Caco-2 (cell line): ENCODE results near the gene BARX2. TPM values are rescaled to one million over a fixed set of nuclear protein-coding genes. Genes with fewer than 3 reads are reported as not detected.

Experiments
- BruUV-seq: library from RNA; stranded (reverse); fragments of 400-500 nt; replicated peaks from 2 replicates; lab custom pipeline; 2021; lab: Mats Ljungman, UMichigan
- CTCF ChIA-PET: fragments of 300-600 bp; sonication (Branson Sonifier 250); formaldehyde crosslinking; loops from one replicate; lab custom pipeline; 2022; ENCODE audit warnings: antibody characterized with exemption; lab: Charles Lee
- POLR2A ChIA-PET: fragments of 300-600 bp; sonication (Branson Sonifier 250); formaldehyde crosslinking; loops from one replicate; lab custom pipeline; 2022; ENCODE audit warnings: antibody characterized with exemption; lab: Charles Lee
- DNase-seq, 2 experiments: peaks; one replicate each; pipeline versions ENCODE4 v3.0.0 to v3.0.0-alpha.2; 2020 to 2022
- H3K27me3 ChIP-seq: replicated peaks from 2 replicates; pipeline ENCODE4 v1.6.0; 2011; ENCODE audit warnings: low read length; ENCODE audit not compliant: control insufficient read depth, insufficient read depth
- H3K36me3 ChIP-seq: 2 replicates; pipeline ENCODE4 v1.5.1; 2011; ENCODE audit warnings: low read length; ENCODE audit not compliant: control insufficient read depth, insufficient read depth
- H3K4me1 ChIP-seq: fragments of 250-450 bp; sonication (Bioruptor Pico); 2 replicates; pipeline ENCODE4 v1.5.1; 2020; ENCODE audit warnings: mild to moderate bottlenecking
- H3K4me3 ChIP-seq: 2 replicates; pipeline ENCODE4 v1.5.1; 2011; ENCODE audit warnings: low read depth, mild to moderate bottlenecking, control low read depth, low read length
- H3K9me3 ChIP-seq: fragments of 250-450 bp; sonication (Bioruptor Pico); 2 replicates; pipeline ENCODE4 v1.5.1; 2020; ENCODE audit warnings: mild to moderate bottlenecking, moderate library complexity
- H3K27ac Mint-ChIP-seq: one replicate; pipeline ENCODE4 v1.8.0; 2022; ENCODE audit warnings: mixed read lengths; ENCODE audit not compliant: unreplicated experiment
- H3K27me3 Mint-ChIP-seq: one replicate; pipeline ENCODE4 v1.8.0; 2022; ENCODE audit warnings: mixed read lengths; ENCODE audit not compliant: insufficient read depth, unreplicated experiment
- H3K36me3 Mint-ChIP-seq: one replicate; pipeline ENCODE4 v1.8.0; 2022; ENCODE audit warnings: mild to moderate bottlenecking, mixed read lengths; ENCODE audit not compliant: insufficient read depth, unreplicated experiment
- H3K4me1 Mint-ChIP-seq: one replicate; pipeline ENCODE4 v1.8.0; 2022; ENCODE audit warnings: low read depth, mixed read lengths; ENCODE audit not compliant: unreplicated experiment
- H3K4me3 Mint-ChIP-seq: one replicate; pipeline ENCODE4 v1.8.0; 2022; ENCODE audit warnings: mild to moderate bottlenecking, moderate library complexity, mixed read lengths; ENCODE audit not compliant: unreplicated experiment
- H3K9me3 Mint-ChIP-seq: one replicate; pipeline ENCODE4 v1.8.0; 2022; ENCODE audit warnings: mixed read lengths; ENCODE audit not compliant: unreplicated experiment
- intact Hi-C: fragments of 100-400 bp; cut with micrococcal nuclease; formaldehyde crosslinking; loops from one replicate; pipeline ENCODE4 v1.10.0; 2022; ENCODE audit not compliant: unreplicated experiment
- total RNA-seq: library from RNA; stranded (reverse); gene quantifications from 2 replicates; pipeline ENCODE4 v1.2.3, GENCODE V29; 2022
- TF ChIP-seq, protein P1 (sequence below), 2 experiments: fragments of 200-600 bp in 1 of 2; IDR thresholded peaks; 1 replicate in 1 of 2; 2 replicates in 1 of 2; pipeline versions ENCODE4 v1.5.1 to v1.8.0; 2011 to 2022; ENCODE audit warnings: antibody characterized with exemption in 1 of 2, control low read depth in 1 of 2, inconsistent platforms in 1 of 2, low read depth in 1 of 2, low read length in 1 of 2, mild to moderate bottlenecking in 1 of 2, moderate library complexity in 1 of 2; ENCODE audit not compliant: insufficient read depth in 1 of 2, severe bottlenecking in 1 of 2, unreplicated experiment in 1 of 2

The BARX2 gene
- total RNA-seq, 1 experiment from 2014 or later = 0.82 TPM

GRCh38 chr11:129455756-129456655 lies 80.4 kb downstream of the BARX2 start:
- Mint-ChIP-seq H3K4me3 (no peak overlapping the region), H3K36me3 (peaks cover 5% of the 10 kb centered on the region), H3K27ac (peak overlapping the region; percentile 80), H3K4me1 (peaks cover 58% of the 10 kb centered on the region), H3K27me3 (no peaks in the 10 kb centered on the region), H3K9me3 (peaks cover 13% of the 10 kb centered on the region)
- TF ChIP-seq, protein P1, sequence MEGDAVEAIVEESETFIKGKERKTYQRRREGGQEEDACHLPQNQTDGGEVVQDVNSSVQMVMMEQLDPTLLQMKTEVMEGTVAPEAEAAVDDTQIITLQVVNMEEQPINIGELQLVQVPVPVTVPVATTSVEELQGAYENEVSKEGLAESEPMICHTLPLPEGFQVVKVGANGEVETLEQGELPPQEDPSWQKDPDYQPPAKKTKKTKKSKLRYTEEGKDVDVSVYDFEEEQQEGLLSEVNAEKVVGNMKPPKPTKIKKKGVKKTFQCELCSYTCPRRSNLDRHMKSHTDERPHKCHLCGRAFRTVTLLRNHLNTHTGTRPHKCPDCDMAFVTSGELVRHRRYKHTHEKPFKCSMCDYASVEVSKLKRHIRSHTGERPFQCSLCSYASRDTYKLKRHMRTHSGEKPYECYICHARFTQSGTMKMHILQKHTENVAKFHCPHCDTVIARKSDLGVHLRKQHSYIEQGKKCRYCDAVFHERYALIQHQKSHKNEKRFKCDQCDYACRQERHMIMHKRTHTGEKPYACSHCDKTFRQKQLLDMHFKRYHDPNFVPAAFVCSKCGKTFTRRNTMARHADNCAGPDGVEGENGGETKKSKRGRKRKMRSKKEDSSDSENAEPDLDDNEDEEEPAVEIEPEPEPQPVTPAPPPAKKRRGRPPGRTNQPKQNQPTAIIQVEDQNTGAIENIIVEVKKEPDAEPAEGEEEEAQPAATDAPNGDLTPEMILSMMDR (IDR thresholded peaks at IDR 0.05; ENCODE audit: insufficient read depth in 1 of 2, low read depth in 1 of 2, low read length in 1 of 2, severe bottlenecking in 1 of 2, unreplicated experiment in 1 of 2) = no peak
- peaks cover 58% of the 10 kb centered on the region for H3K4me1 ChIP-seq
- H3K27me3 ChIP-seq = no peaks in the 10 kb centered on the region
- no peaks in the 10 kb centered on the region for H3K9me3 ChIP-seq
- intact Hi-C loops = no loop called here
- ChIA-PET CTCF (no interaction called here), POLR2A (no interaction called here)
- BruUV-seq = no TSS peak
- no peak overlapping the region for H3K4me3 ChIP-seq
- H3K36me3 ChIP-seq = no peaks in the 10 kb centered on the region
- no peak for DNase-seq

DNA sequence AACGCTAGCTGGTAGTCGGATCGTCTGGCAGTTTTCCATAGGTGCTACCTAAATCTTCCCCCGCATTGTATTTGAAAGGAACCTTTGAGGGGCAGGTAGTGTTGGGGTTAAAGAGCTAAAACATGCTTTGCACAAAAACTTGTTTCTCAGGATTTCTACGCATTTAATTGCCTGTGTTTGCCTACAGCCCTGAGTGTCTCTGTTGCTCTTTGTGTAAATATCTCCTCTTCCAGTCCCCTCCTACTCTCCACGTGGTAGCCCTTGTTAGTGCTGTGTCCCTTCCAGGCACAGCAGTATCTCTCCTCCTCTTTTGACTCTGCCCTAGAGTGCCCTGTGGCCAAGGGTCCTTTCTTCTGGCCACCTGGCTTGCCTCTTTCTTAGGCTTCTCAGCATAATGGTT lies 81.7 kb downstream of the BARX2 start:
- ChIA-PET POLR2A (interaction anchor here (0.6 kb wide), 1 partner anchor 178 kb away, joined by 3 read pairs; no protein-coding TSS in a partner anchor), CTCF (interaction anchor here (1.0 kb wide), 1 partner anchor 93 kb away, joined by 3 read pairs; no protein-coding TSS in a partner anchor)
- no peaks in the 10 kb centered on the region for H3K36me3 ChIP-seq
- peak overlapping the region; percentile 30 for H3K4me3 Mint-ChIP-seq
- no peaks in the 10 kb centered on the region for H3K27me3 ChIP-seq
- TF ChIP-seq, protein P1 (IDR thresholded peaks at IDR 0.05; ENCODE audit: insufficient read depth in 1 of 2, low read depth in 1 of 2, low read length in 1 of 2, severe bottlenecking in 1 of 2, unreplicated experiment in 1 of 2) = no peak
- intact Hi-C loops = loop anchor here (1.0 kb wide), 2 partner anchors 30 to 34 kb away; no protein-coding TSS in a partner anchor
- DNase-seq = peak; percentile 78 to 85
- H3K36me3 Mint-ChIP-seq = peaks cover 5% of the 10 kb centered on the region
- no peak overlapping the region for H3K4me3 ChIP-seq
- no TSS peak for BruUV-seq
- 0 out of 2 replicates have a peak, but pooled peaks cover 1% of the 10 kb centered on the region for H3K9me3 ChIP-seq
- H3K9me3 Mint-ChIP-seq = peaks cover 13% of the 10 kb centered on the region
- H3K4me1 Mint-ChIP-seq = peaks cover 65% of the 10 kb centered on the region
- no peaks in the 10 kb centered on the region for H3K27me3 Mint-ChIP-seq
- peak overlapping the region; percentile 77 for H3K27ac Mint-ChIP-seq
- peaks cover 64% of the 10 kb centered on the region for H3K4me1 ChIP-seq

- Histone ChIP-seq H3K4me3 (no peak overlapping the region), H3K36me3 (no peaks in the 10 kb centered on the region), H3K27me3 (no peaks in the 10 kb centered on the region), H3K9me3 (0 out of 2 replicates have a peak, but pooled peaks cover 5% of the 10 kb centered on the region), H3K4me1 (peaks cover 64% of the 10 kb centered on the region)
- H3K4me1 Mint-ChIP-seq = peaks cover 65% of the 10 kb centered on the region
- ChIA-PET CTCF (no interaction called here), POLR2A (no interaction called here)
- no peak for DNase-seq
- BruUV-seq = no TSS peak
- peak overlapping the region; percentile 76 for H3K27ac Mint-ChIP-seq
- H3K36me3 Mint-ChIP-seq = peaks cover 5% of the 10 kb centered on the region
- TF ChIP-seq, protein P1 (IDR thresholded peaks at IDR 0.05; ENCODE audit: insufficient read depth in 1 of 2, low read depth in 1 of 2, low read length in 1 of 2, severe bottlenecking in 1 of 2, unreplicated experiment in 1 of 2) = no peak
- H3K4me3 Mint-ChIP-seq = no peak overlapping the region
- H3K9me3 Mint-ChIP-seq = peaks cover 13% of the 10 kb centered on the region
- no peaks in the 10 kb centered on the region for H3K27me3 Mint-ChIP-seq
- intact Hi-C loops = loop anchor here (2.0 kb wide), 1 partner anchor 17 kb away; no protein-coding TSS in a partner anchor
Measured at GRCh38 chr11:129458278-129458677, 82.6 kb downstream of the BARX2 start.
